Hindlimb muscle (tissue), 1 donor: ENCODE measurements around the gene PPTC7. TPM values are rescaled to one million over a fixed set of nuclear protein-coding genes. Genes with fewer than 3 reads are reported as not detected.
"Not testable (repeated sequence)": the region's sequence is repeated elsewhere in the genome, so short reads cannot be mapped to it uniquely, and the experiment has no call there.

Experiments used
- DNase-seq: peaks from one replicate; pipeline ENCODE4 v3.0.0-alpha.2; 2013
- polyA plus RNA-seq: library from polyadenylated mRNA; unstranded; fragments of 120-200 nt; gene quantifications from one replicate; pipeline ENCODE4 v1.2.1, GENCODE V29; 2013; ENCODE audit not compliant: insufficient read length

The PPTC7 gene
- polyA plus RNA-seq, 1 donor: 10.5 TPM

- DNase-seq: peak; percentile 34
These were observed 2.2 kb upstream of the PPTC7 start for GRCh38 chr12:110585231-110585799.

GRCh38 chr12:110582276-110583136 lies 612 bp downstream of the PPTC7 start:
- peak; percentile 71 for DNase-seq

GRCh38 chr12:110581931-110582275 lies 1.2 kb downstream of the PPTC7 start:
- DNase-seq: no peak

- DNase-seq: no peak
These were observed 3.4 kb downstream of the PPTC7 start for GRCh38 chr12:110579535-110580253.

GRCh38 chr12:110578694-110579534 lies 4.2 kb downstream of the PPTC7 start:
- DNase-seq: no peak

GRCh38 chr12:110577864-110578693 lies 5.0 kb downstream of the PPTC7 start:
- no peak for DNase-seq

GRCh38 chr12:110576504-110576903 lies 6.6 kb downstream of the PPTC7 start:
- no peak for DNase-seq

- no peak for DNase-seq
These were observed 7.8 kb downstream of the PPTC7 start for GRCh38 chr12:110575326-110575725.

GRCh38 chr12:110574717-110575230 lies 8.3 kb downstream of the PPTC7 start:
- DNase-seq: not testable (repeated sequence)

- no peak for DNase-seq
These were observed 9.1 kb downstream of the PPTC7 start for GRCh38 chr12:110574044-110574443.

GRCh38 chr12:110570798-110571197 lies 12.3 kb downstream of the PPTC7 start:
- not testable (repeated sequence) for DNase-seq

- DNase-seq: not testable (repeated sequence)
These were observed 13.3 kb downstream of the PPTC7 start for GRCh38 chr12:110569838-110570237.

GRCh38 chr12:110568752-110569151 lies 14.4 kb downstream of the PPTC7 start:
- no peak for DNase-seq

- no peak for DNase-seq
These were observed 16.1 kb downstream of the PPTC7 start for GRCh38 chr12:110566993-110567392.

- DNase-seq: no peak
These were observed 16.9 kb downstream of the PPTC7 start for GRCh38 chr12:110565894-110566871.

- DNase-seq: no peak
These were observed 18.6 kb downstream of the PPTC7 start for GRCh38 chr12:110564471-110564991.

- no peak for DNase-seq
These were observed 19.2 kb downstream of the PPTC7 start for GRCh38 chr12:110563702-110564470.

- not testable (repeated sequence) for DNase-seq
These were observed 20.7 kb downstream of the PPTC7 start for GRCh38 chr12:110562386-110562785.
